Type B pancreatic cell (in vitro differentiated cells): ENCODE measurements around the gene S100A1. TPM values are rescaled to one million over a fixed set of nuclear protein-coding genes. Genes with fewer than 3 reads are reported as not detected.
"Not testable (repeated sequence)": the region's sequence is repeated elsewhere in the genome, so short reads cannot be mapped to it uniquely, and the experiment has no call there.

Experiments used
- DNase-seq: peaks from one replicate; pipeline ENCODE4 v3.0.0; 2021; ENCODE audit warnings: mixed read lengths; ENCODE audit not compliant: unreplicated experiment; ENCODE audit errors: extremely low spot score
- H3K27ac Mint-ChIP-seq: 2 replicates; pipeline ENCODE4 v1.8.0; 2021; ENCODE audit warnings: mild to moderate bottlenecking, mixed read lengths
- H3K27me3 Mint-ChIP-seq: 2 replicates; pipeline ENCODE4 v1.8.0; 2021; ENCODE audit warnings: mixed read lengths
- H3K36me3 Mint-ChIP-seq: 2 replicates; pipeline ENCODE4 v1.8.0; 2021; ENCODE audit warnings: mixed read lengths
- H3K4me1 Mint-ChIP-seq: one replicate; pipeline ENCODE4 v1.8.0; 2021; ENCODE audit warnings: mixed read lengths; ENCODE audit not compliant: unreplicated experiment
- H3K4me3 Mint-ChIP-seq: 2 replicates; pipeline ENCODE4 v1.8.0; 2021; ENCODE audit warnings: mild to moderate bottlenecking, mixed read lengths
- H3K9me3 Mint-ChIP-seq: 2 replicates; pipeline ENCODE4 v1.8.0; 2021; ENCODE audit warnings: mixed read lengths
- total RNA-seq: library from RNA; stranded (reverse); gene quantifications from 2 replicates; pipeline ENCODE4 v1.2.1, GENCODE V29; 2021; ENCODE audit warnings: low replicate concordance
- TF ChIP-seq, protein P1 (sequence below): fragments of 200-600 bp; sonication (generic); conservative IDR thresholded peaks from 2 replicates; pipeline ENCODE4 v1.5.0; 2021; ENCODE audit warnings: antibody characterized with exemption, mild to moderate bottlenecking

S100A1 gene
- total RNA-seq, 1 donor from 2014 or later, result 0.97 TPM

DNA sequence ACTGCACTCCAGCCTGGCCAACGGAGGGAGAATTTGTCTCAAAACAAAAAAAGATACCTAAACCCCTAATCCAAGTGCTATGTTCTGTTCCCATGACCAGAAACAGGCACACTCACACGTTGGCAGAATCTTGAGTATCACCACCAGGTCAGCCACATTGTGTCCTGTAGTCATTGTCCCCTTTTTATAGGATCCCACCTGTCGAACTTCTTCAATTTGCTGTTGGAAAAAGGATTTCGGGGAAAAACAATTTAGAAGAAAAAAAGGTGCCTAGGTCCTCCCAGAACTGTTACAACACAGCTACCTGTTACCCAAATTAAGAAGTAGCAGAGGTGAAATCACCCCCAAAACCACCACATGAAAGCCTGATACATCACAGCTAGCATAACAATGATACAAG is 39.2 kb downstream of the S100A1 start:
- TF ChIP-seq, protein P1, sequence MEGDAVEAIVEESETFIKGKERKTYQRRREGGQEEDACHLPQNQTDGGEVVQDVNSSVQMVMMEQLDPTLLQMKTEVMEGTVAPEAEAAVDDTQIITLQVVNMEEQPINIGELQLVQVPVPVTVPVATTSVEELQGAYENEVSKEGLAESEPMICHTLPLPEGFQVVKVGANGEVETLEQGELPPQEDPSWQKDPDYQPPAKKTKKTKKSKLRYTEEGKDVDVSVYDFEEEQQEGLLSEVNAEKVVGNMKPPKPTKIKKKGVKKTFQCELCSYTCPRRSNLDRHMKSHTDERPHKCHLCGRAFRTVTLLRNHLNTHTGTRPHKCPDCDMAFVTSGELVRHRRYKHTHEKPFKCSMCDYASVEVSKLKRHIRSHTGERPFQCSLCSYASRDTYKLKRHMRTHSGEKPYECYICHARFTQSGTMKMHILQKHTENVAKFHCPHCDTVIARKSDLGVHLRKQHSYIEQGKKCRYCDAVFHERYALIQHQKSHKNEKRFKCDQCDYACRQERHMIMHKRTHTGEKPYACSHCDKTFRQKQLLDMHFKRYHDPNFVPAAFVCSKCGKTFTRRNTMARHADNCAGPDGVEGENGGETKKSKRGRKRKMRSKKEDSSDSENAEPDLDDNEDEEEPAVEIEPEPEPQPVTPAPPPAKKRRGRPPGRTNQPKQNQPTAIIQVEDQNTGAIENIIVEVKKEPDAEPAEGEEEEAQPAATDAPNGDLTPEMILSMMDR, result no peak
- Mint-ChIP-seq H3K4me1 (peaks cover 24% of the 10 kb centered on the region), H3K27ac (peak overlapping the region; percentile 38), H3K4me3 (peak overlapping the region; percentile 85), H3K9me3 (no peaks in the 10 kb centered on the region), H3K36me3 (peaks cover 31% of the 10 kb centered on the region), H3K27me3 (no peaks in the 10 kb centered on the region)
- DNase-seq, result no peak

DNA sequence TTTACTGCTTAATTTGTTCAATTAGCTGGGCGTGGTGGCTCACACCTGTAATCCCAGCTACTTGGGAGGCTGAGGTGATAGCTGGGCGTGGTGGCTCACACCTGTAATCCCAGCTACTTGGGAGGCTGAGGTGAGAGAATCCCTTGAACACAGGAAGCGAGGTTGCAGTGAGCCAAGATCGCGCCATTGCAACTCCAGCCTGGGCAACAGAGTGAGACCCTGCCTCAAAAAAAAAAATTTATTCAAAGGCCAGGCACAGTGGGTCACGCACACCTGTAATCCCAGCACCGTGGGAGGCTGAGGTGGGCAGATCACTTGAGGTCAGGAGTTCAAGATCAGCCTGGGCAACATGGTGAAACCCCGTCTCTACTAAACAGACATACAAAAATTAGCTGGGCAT is 40.4 kb downstream of the S100A1 start:
- peaks cover 30% of the 10 kb centered on the region for H3K36me3 Mint-ChIP-seq
- DNase-seq, H3K9me3 Mint-ChIP-seq, H3K27me3 Mint-ChIP-seq: not testable (repeated sequence)
- peak overlapping the region; percentile 85 for H3K4me3 Mint-ChIP-seq
- H3K4me1 Mint-ChIP-seq, result peaks cover 24% of the 10 kb centered on the region
- peak overlapping the region; percentile 38 for H3K27ac Mint-ChIP-seq

DNA sequence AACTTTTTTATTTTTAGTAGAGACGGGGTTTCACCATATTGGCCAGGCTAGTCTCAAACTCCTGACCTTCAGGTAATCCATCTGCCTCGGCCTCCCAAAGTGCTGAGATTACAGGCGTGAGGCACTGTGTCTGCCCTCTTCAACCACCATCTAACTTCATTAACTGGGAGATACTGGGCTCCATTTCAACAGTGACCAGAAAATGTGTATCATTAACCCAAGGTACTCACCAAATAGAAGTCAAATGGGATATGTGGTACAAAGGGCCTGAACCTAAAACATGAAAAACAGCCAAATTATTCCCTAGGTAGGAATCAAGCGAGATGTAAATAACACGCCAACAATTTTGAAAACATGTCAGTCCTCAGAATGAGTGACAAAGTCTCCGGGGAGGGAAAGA is 41.4 kb downstream of the S100A1 start:
- no peak for DNase-seq
- no peaks in the 10 kb centered on the region for H3K27me3 Mint-ChIP-seq
- H3K9me3 Mint-ChIP-seq, result no peaks in the 10 kb centered on the region
- H3K27ac Mint-ChIP-seq, result no peak overlapping the region
- H3K4me3 Mint-ChIP-seq, result no peak overlapping the region
- peaks cover 25% of the 10 kb centered on the region for H3K36me3 Mint-ChIP-seq
- H3K4me1 Mint-ChIP-seq, result peaks cover 24% of the 10 kb centered on the region
- TF ChIP-seq, protein P1, result no peak

DNA sequence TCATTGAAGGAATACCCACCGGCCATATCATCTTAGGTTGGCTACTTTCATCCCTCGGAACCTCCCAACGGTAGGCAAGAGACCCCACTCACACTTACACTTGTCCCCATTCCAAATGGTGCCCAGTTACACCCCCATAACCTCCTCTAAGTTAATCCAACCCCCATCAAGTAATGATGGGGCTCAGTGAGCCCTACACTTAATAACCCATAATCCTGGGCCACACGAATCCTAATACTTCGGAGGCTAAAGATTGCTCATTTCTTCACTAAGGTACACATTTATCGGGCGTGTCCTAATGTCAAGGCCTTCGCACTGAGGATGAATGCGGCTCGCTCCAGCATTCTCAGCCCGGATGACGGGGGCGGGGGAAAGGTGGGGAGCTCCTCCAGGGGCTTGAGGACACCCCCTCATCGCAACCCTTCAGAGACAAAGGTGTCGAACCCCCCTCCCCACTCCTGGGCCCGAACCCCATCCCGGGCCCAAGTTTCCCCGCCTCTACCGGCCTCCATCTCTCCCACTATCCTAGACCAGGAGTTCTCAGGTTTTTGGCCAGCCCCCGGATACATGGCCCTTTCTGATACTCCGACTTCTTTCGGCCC is 42.1 kb downstream of the S100A1 start:
- TF ChIP-seq, protein P1, result no peak
- no peak overlapping the region for H3K4me3 Mint-ChIP-seq
- peaks cover 18% of the 10 kb centered on the region for H3K36me3 Mint-ChIP-seq
- DNase-seq, result no peak
- H3K4me1 Mint-ChIP-seq, result peaks cover 24% of the 10 kb centered on the region
- no peak overlapping the region for H3K27ac Mint-ChIP-seq
- H3K9me3 Mint-ChIP-seq, result no peaks in the 10 kb centered on the region
- no peaks in the 10 kb centered on the region for H3K27me3 Mint-ChIP-seq

DNA sequence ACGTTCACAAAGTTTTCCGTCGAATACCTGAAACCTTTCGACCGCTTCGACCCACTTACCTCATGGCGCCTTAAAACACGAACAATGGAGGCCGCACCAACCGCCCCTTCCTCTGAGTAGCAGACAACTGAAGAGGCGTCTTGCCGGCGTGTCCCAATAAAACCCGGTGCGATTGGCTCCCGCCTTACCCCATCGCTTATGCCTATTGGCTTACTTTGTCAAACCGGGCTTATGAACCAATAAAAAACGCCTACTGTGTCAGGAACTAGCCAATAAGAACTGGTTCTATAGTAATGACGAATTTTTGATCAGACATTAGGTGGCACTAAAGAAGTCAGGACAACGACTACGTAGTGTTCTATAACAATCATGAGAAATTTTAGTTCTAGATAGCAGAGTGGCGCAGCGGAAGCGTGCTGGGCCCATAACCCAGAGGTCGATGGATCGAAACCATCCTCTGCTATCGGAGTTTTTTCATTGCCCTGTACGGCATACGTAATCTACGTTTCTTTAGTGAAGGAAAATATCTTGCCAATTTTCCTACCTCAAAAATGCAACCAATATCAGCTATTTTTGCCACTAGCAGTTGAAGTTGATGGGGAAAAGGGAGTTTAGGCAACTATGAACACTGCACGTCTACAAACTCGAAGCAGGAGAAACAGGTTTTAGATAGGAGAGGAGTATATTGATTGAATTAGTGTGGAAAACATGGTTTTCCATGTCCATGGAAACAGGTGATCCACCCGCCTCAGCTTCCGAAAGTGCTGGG is 42.8 kb downstream of the S100A1 start, which contains the start of gene ILF2:
Gene ILF2 (minus strand): TSS at position 135 of the 769 bp plus-strand sequence. CDS start 71 bp downstream, at position 64.
- H3K36me3 Mint-ChIP-seq, result peaks cover 14% of the 10 kb centered on the region
- no peaks in the 10 kb centered on the region for H3K9me3 Mint-ChIP-seq
- H3K27ac Mint-ChIP-seq, result no peak within 1 kb of the TSS
- H3K4me3 Mint-ChIP-seq, result no peak within 1 kb of the TSS
- peak; percentile 96 for DNase-seq
- peaks cover 24% of the 10 kb centered on the region for H3K4me1 Mint-ChIP-seq
- TF ChIP-seq, protein P1, result no peak
- no peaks in the 10 kb centered on the region for H3K27me3 Mint-ChIP-seq

DNA sequence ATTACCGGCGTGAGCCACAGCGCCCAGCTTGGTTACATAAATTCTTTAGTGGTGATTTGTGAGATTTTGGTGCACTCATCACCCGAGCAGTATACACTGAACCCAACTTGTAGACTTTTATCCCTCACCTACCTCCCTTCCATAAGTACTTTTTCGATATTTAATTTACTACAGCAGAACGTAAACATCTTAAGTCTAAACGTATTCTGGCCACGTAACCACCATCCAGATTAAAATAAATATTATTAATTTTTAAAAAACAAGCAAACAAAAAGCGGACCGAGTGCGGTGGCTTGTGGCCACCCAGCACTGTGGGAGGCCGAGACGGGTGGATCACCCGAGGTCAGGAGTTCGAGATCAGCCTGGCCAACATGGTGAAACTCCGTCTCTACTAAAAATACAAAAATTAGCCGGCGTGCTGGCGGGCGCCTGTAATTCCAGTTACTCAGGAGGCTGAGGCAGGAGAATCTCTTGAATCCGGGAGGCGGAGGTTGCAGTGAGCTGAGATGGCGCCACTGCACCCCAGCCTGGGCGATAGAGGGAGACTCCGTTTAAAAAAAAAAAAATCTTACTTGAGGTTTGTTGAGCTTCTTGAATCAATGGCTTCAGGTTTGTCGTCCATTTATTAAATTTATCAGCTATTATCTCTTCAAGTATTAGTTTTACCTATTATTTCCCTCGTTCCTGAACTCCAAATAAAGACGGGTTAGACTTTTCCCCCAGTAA is 43.6 kb downstream of the S100A1 start:
- H3K9me3 Mint-ChIP-seq, H3K4me3 Mint-ChIP-seq, H3K27me3 Mint-ChIP-seq, DNase-seq, H3K27ac Mint-ChIP-seq: not testable (repeated sequence)
- TF ChIP-seq, protein P1, result peak; percentile 42
- peaks cover 24% of the 10 kb centered on the region for H3K4me1 Mint-ChIP-seq
- peaks cover 14% of the 10 kb centered on the region for H3K36me3 Mint-ChIP-seq
